NCI-H2196 (cell line): ENCODE measurements around the gene HEG1.

ENCODE experiments used
- DNase-seq: peaks from one replicate; lab custom pipeline; 2025; ENCODE audit not compliant: unreplicated experiment; lab: John Stamatoyannopoulos, UW

HEG1 gene

DNA sequence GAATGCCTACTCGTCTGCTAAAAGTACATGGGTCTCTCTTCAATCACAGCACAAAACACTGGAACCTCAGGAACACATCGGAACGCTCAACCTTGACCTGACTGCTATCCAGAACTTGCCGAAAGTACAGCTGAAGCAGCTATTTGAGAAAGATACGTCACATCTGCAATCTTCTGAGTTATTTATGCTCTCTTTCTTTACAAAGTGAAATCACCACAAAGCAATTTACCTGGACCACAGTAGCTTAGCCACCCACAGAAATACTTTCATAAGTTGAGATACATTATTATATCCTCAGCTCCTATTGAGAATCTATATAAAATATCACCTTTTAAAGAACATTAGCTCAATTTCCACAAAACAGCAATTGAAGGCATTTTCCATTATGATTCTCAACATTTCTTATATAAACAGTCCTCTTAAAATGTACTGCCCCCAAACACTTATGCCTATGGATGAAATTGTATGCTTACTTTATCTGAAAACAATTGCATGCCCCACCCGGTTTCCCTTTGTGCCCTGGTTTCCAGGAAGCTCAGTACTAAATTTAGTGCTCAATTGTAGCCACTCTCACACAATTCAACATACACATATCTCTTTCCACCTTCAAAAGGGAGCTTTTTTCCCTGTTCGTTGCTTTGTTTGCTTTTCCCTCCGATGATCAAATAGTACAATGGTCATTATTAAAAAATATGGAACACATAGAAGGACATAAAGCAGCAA lies 31.8 kb downstream of the HEG1 start:
- no peak for DNase-seq

- DNase-seq = no peak
Observed at GRCh38 chr3:125022206-125022605, 33.6 kb downstream of the HEG1 start.

DNA sequence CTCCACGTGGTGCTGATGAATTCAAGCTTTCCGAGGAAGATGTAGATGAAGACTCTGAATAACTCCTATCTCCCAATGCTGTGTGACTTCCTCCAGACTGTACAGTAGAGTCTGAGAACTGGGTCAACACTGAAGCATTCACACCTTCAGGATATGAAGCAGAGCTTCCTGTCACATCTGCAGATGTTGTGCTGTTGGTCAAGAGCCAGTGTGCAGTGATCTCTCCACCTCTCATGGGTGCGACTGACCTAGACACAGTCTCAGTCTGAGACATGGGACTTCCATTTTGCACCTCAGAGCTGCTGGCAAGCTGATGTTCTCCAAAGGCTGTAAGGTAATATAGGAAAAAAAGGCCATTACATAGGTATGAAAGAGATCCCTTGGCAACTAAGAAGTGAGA lies 36.5 kb downstream of the HEG1 start:
- no peak for DNase-seq

GRCh38 chr3:125017406-125017805 lies 38.4 kb downstream of the HEG1 start:
- no peak for DNase-seq

DNA sequence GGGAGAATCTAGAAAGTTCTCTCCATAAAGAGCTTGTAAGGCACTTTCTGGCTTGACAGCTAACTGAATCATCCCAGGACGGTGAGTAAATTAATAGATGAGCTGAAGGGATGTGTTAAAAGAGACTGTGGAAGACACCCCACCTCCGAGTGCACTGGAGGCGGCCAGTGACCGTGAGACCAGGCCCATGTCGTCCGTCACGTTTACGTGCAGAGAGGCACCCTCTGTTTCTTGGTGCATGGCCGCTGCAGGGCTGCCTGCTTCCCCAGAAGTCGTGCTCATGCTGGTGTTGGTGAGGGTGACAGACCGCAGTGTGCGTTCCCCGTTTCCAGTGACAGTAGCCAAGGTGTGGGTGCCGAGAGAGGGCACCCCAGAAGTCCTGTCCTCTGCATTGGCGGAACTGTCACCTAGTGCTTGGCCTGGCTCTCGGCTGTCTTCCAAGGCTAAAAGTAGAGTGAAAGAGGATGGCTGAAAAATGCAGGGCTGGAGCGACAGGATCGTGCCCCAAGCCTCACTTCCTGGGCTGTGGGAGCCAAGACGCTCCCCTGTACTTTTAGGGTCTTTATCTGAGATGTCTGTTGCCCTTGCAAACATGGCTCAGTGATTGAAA lies 41.1 kb downstream of the HEG1 start:
- DNase-seq = no peak

GRCh38 chr3:125013095-125013494 lies 42.7 kb downstream of the HEG1 start:
- no peak for DNase-seq

GRCh38 chr3:125011941-125012340 lies 43.9 kb downstream of the HEG1 start:
- DNase-seq = no peak

DNA sequence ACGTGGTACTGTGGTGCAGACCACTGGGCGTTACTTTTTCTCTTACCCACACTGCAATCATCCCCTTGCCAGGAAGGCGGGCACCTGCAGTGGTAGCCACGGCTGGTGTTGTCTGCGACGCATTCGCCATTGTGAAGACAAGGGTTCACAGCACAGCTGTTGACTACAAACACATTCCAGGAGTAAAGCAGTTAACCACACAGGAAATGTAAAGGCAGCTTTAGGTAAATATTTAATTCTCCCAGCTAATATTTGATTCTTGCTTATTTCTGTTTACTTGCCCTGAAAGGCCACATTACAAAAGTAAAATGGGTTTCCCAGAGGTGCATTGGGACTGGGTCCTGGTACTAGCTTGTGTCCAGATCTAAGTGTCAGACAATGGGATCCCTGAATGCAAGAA lies 45.4 kb downstream of the HEG1 start:
- no peak for DNase-seq

GRCh38 chr3:125008766-125009165 lies 47.0 kb downstream of the HEG1 start:
- no peak for DNase-seq

DNA sequence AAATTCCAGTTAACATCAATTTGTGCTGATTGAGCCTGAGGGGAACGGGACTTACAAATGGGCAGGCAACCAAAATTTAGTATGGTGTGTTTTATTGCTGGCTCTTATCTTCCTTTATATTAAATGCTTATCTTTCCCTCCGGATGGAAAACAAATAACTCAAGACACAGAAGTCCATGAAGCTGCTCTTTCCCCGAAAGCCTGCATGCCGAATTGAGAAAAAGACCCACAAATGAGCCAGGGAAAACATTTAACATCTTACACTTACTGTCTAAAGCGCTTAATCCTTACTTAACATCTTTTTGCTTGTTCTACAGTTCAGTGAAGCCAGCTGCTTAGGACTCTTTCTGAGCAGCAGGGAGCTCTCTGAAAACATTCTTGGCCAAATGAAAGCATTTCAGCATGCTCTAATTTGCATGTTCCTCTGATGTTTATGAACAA lies 49.5 kb downstream of the HEG1 start:
- DNase-seq = no peak

DNA sequence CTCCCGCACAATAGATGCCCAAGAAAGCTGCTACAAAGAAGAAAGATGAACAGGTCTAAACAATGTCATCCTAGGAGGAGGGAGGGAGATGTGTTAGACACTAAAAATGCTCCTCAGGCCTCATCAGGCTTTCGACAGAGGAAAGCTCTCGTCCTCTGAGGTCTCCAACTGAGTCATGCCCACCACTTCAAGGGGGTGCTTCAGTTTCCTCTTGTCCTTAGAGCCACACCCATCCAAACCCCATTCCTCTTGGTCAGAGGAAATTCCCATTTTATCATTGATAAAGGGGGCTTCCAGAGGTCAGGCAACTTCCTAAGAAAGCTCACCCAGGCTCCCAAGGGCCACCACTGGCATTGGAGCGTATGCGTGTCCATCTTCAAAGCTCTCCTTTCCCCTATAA lies 50.1 kb downstream of the HEG1 start:
- no peak for DNase-seq

- DNase-seq = no peak
Observed at GRCh38 chr3:125005222-125005621, 50.6 kb downstream of the HEG1 start.

DNA sequence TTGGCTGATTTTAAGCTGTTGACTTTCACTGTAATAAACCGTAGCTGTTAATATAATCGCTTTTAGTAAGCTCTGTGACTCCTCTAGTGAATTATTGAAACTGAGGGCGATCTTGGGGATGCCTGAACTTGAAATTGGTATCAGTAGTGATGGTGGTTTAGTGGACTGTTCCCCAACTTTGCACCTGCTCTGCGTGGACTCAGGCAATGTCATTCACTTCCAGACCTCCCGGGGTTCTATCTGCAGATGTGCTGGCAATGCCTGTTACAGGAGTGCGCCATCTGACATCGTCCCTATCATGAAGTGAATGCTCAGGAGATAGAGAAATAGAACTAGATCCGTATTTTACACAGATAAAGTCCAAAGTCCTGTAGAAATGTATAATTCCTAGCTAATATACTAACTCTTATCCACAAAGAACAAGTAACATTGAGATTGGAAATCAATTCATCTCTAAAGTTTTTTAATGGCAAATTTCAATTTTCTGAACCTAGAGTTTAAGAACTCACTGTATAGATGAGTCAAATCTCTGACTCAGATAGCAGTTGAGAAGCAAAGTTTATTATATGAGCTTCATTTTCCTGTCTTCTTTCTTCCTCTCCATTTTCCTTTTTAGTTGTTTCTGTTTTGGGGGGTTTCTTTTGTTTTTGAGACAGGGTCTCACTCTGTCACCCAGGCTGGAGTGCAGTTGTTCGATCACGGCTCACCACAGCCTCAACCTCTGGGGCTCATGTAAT lies 51.8 kb downstream of the HEG1 start:
- DNase-seq = no peak

DNA sequence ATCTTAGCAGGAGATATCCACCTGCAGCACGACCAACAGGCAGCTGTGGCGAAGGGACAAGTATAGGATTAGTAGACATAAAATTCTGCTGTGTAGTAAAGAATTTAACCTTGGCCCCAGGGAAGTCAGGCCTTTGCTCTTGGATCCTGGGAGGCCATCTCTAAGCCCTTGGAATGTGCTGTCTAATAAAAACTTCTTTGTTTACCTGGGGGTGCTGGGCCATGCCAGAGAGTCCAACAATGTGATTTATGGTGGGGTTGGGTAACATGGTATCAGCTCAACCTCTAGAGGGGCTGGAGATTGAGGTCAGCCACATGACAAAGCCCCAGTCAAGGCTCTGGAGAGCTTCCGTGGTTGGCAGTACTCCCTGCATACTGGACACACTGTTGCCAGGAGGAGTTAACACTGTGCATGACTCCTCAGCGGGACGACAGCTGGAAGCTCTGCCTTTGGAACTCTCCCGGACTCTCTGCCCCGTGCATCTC lies 52.4 kb downstream of the HEG1 start:
- DNase-seq = no peak

DNA sequence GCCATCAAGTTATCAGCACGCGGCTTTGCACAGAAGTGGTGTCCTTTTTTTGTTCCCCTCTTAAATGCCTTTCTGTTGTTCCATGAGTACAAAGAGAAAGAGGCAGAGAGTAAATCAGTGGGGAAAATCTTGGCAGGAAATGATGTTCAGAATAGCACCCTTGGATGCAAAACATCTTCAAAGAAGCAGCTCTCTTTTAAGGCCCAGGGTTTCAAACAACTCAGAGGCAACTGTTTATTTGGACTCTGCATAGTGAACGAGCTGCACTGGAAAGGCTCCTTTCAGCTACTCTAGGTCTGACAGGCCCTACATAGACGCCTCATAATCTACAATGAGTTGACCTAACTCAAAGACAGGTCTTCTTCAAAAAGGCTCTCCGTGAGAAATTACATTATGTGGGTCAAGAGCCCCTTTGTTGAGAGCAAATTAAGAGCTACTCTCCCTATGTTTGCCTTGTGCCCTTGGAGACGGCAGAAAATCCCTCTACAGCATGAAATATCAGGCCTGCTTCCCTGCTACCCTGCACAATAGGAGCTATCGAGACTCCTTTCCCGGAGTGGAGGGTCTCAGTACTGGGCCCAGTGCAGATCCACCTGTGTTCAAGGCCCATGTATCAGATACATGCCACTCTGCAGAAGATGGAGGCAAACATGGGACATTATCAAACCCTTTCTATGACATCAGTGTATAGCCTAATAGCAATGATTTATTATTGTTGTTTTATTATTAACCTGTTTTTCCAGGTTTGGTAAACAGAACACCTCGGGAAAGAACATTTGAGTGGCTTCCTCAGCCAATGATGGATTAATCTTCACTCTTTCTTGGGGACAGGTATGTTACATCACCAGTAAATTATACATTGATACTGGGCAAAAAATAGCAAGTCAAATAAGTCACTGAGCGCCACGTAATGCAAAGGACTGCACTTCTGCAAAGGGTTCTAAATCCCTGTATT lies 53.1 kb downstream of the HEG1 start:
- DNase-seq = no peak

DNA sequence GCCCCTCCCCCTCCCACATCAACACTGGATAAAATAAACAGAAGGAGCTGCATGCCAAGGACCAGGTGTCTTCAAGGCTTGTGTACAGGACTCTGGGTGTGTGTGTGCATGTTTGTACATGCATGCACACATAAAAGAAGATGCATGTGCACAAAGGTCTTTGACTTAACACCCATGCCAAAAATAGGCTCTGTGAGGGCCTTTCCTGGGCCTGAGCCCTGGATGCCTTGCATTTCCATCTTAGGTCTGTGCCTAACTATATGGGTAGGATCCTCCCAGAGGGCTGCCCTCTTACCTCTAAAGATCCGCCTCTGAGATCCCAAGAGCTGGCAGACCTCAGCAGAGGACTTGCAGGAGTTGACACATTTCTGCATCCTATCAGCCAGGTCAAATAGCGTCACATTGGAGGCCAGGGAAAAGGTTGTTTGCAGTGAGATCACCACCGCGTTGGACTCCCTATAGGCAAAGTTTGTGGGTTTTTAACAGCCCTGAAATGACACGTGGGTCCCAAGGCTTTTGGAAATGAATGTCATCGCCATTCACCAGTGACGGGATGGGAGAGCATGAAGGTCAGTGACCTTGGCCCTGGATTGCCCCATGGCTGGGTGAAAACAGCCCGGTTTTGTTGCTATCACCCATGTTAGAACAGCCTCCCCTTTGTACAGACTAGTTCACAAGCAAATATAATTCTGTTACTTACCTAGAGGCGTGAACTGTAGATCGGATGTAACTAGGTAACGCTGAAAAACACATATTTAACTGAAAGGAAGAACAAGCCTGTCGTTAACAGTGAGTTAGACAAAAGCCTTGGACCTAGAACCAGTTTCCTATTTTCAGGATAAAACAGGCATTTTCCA lies 54.0 kb downstream of the HEG1 start:
- no peak for DNase-seq

GRCh38 chr3:125000661-125001060 lies 55.1 kb downstream of the HEG1 start:
- DNase-seq = no peak

- no peak for DNase-seq
Observed at GRCh38 chr3:124999897-125000435, 55.8 kb downstream of the HEG1 start.

DNA sequence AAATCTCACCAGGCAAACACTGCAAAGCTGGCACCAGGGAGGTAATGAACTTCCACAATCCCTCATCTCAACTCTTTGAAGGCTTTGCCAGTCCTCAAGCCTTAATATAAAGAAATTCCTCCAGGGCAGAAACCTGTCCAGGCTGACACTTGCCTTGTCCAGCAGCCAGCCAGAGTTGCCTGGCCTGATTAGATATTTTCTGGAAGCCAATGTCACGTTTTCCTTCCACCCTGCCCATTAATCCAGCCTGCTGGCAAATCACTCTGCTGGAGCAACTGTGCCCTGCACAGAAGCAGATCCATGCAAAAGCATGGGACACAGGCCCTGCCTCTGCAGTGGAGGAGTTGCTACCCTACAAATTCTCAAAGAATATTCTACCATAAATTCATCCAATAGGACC lies 56.5 kb downstream of the HEG1 start:
- DNase-seq = no peak

DNA sequence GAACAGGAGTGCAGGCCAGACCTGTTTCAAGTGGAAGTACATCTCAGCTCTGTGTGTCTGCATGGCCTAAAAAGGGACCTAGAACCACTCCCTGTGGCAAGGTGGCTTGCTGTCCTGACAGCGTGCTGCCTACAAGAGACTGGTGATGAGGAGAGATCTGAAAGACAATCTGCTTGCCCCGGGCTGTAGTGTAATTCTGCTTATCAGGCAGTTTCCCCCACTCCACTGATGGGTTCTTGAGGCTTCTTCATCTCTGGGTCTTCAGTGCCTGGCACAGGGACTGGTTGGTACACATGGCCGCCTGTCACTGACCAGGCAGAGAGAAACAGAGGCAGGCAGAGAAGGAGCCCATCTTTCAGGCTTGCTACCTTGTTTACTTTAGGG lies 57.6 kb downstream of the HEG1 start:
- no peak for DNase-seq
